ENCODE results near the gene HCRT.
A peak's percentile ranks its signal among the peaks of the same experiment; 100 is the strongest.
"Not testable (repeated sequence)": the region's sequence is repeated elsewhere in the genome, so short reads cannot be mapped to it uniquely, and the experiment has no call there.

The HCRT gene

DNA sequence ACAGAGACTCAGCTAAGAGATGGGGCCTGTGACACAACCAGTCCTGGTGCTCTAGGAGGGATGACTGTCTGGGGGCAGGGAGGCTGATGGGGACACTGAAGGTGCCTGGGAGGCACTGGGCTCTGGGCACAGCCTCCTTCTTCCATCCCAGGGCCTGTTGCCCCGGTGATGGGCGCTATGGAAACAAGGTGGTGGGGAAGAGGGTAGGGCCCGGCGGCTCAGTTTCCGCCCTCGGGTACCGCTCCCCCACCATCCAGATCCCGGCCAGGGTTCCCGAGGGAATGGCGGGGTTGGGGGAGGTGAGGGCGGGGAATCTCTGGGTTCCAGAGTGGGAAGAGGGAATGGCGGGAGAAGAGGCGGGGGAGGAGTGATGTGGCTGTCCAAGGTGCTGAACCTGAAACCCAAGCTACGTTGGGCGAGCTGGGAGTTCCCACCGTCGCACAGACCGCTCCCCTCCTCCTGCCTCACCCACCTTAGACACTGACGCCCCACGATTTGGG, 5.3 kb downstream of the HCRT start:
- DNase-seq (ENCODE audit: low spot score), result peak; percentile 53

DNA sequence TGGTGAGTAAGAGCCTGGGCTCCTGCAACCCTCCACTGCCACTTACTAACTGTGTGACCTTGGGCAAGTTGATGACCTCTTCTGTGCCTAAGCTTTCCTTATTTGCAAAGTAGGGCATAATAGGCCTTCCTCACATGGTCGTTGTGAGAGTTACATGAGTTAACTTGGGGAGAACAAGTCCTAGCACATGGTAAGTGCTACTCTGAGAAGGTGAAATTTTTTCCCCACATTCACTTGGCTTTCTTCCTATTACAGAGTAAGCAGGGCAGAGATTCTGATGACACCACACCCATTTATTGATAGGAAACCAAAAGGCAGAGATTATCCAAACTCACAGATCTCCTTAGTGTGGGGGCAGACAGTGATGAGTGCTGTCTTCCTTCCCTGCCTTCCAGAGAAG, 5.9 kb downstream of the HCRT start:
- peak; percentile 42 for DNase-seq (ENCODE audit: low spot score)

- peak; percentile 76 for DNase-seq (ENCODE audit: low spot score)
Observed at GRCh38 chr17:42178817-42179216, 6.4 kb downstream of the HCRT start.

- DNase-seq (ENCODE audit: low spot score), result no peak
Observed at GRCh38 chr17:42177684-42178083, 7.6 kb downstream of the HCRT start.

- DNase-seq (ENCODE audit: low spot score), result no peak
Observed at GRCh38 chr17:42174126-42174783, 11.0 kb downstream of the HCRT start.

DNA sequence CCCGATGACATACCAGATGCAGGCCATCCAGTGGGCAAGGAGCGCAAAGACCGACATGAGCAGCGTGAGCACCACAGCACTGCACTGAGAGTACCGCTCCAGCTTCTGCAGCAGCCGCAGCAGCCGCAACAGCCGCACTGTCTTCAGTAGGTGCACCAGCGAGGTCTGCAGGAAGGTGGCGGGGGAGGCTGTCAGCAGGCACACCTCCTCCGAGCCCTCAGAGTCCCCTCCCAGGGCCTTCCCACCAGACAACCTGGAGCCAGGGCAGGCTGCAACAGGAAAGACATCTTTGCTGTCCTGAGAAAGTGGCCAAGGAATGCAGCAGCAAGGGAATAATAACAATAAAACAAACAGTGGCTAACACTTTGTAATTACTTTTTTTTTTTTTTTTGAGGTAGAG, 13.4 kb downstream of the HCRT start:
- no peak for DNase-seq (ENCODE audit: low spot score)

GRCh38 chr17:42169351-42169750, 15.9 kb downstream of the HCRT start:
- DNase-seq (ENCODE audit: low spot score), result no peak

DNA sequence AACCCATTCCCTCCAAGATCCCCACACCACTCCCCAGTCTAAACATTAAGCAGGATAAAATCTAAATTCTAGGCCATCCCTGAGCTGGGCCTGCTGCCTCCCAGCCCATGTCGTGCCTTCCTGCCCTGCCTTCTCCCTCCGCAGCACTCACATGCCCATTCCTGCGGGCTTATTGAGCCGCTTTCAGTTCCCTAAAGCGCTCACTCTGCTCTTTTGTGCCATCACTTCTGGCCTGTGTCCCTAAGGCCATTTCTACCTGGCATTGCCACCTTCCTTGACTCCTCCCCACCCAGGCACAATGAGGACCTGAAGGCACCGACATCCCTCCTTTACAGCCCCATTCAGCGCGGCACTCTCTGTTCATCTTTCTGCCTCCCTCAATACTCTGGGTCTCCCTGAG, 17.4 kb downstream of the HCRT start:
- no peak for DNase-seq (ENCODE audit: low spot score)

DNA sequence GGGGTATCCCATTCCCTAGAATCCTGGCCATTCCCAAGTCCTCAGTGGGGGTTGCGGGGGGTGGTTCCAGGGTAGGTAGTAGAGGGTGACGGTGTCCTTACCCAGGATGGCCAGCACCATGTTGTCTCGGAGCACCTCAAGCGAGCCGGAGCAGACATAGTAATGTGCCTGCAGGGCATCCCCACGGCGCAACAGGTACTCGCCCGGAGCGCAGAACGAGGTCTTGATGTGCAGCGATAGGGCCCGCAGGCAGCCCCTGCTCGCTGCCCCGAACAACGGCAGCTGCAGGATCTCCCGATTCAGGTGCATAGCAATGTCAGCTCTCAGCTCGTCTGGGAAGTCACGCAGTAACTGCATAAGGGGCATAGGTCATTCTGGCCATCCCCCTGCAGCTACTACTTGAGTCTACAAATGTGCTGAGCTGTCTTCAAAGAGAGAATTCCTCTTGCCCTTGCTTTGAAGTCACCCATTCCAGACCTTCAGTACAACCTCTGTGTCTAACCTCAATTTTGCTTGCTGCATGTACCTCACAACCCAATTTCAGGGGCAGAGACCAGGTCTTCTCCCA, 19.0 kb downstream of the HCRT start:
- no peak for DNase-seq (ENCODE audit: low spot score)

GRCh38 chr17:42165751-42166150, 19.5 kb downstream of the HCRT start:
- DNase-seq (ENCODE audit: low spot score), result no peak

DNA sequence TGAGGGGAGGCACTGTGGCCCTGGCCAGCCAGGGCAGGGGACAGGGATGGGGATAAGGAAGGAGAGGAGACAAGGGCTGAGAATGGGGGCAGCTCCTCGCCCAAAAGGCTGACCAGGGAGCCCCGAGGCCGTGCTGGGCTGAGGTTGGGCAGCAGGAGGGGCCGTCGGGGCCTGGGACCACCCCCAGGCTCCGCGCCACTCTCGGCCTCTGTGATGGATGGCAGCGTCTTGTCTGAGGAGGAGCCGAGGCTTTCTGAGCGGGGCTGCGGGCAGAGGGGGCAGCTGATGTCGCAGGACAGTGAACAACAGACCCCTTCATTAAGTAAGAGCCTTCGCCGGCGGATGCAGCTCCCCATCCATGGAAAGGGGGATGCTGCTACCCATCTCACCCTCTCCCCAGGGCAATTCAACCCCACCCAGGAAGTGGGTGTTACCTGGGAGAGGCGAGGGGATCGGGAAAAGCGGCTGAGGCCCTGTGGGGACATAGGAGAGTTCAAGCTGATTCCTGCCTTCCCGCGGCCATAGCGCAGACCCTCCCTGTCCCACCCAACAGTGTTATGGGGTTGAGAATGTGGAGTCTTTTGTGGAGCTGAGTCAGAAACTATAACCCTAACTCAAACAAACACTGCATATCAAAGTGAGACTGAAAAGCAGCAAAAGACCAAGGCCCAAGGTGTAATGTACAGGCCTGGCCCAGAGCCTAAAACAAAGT, 21.4 kb downstream of the HCRT start:
- DNase-seq (ENCODE audit: low spot score), result no peak

GRCh38 chr17:42163113-42163512, 22.1 kb downstream of the HCRT start:
- DNase-seq (ENCODE audit: low spot score), result peak; percentile 56

DNA sequence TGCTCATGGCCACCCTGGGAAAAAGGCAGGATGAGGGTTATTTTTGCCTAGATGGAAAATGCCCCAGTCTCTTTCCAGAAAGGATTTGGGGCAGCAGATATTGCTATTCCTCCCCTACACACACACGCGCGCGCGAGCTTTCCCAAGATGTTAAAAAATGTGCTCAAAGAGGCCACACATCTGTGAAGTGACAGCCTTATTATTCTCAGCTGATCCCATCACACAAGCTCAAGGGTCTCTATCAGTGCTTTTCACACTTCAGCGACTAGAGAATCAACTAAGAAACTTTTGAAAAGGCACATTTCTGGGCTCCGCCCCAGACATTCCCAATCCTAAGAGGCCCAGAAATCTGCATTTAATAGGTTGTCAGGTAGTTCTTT, 24.7 kb downstream of the HCRT start:
- DNase-seq (ENCODE audit: low spot score), result no peak

- no peak for DNase-seq (ENCODE audit: low spot score)
Observed at GRCh38 chr17:42159796-42160530, 25.3 kb downstream of the HCRT start.

- no peak for DNase-seq (ENCODE audit: low spot score)
Observed at GRCh38 chr17:42155614-42156045, 29.6 kb downstream of the HCRT start.

DNA sequence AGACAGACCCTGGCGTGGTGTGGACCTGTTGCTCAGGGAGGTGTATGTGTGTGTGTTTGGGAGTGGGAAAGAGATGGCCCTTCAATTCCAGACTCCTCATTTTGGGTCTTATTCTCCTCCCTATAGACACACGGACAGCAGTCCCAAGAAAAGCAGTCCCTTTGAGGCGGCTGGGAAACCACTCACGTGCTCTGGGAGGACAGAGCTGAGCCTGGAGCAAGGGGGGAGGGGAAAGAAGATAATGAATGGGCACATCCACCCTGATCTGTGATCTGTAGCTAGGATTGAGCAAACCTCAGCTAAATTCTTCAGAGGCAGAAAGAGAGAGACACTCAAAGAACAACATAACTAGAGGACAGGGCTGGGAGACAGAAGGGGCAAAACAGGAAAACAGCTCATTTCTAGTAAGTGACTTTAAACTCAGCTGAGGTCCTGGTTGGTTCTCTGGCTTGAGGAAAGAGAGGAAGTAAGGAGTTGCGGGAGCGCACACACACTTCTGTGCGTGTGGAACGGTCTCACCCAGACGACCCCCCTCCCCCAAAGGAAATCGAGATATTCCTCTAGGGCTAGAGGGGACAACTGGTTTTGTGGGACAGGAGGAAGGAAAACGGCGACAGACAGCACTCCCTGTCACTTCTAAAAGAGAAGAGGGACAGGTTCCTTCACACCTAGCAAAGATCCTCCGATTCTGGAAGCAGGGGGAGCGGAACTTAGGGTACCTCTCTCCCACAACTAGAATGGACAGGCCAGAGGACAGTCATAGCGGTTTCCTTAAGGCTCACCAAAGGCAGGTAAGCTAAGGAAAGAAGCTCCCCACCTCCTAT, 31.1 kb downstream of the HCRT start:
- peak; percentile 43 for DNase-seq (ENCODE audit: low spot score)

GRCh38 chr17:42146911-42147607, 38.2 kb downstream of the HCRT start:
- DNase-seq (ENCODE audit: low spot score), result no peak

GRCh38 chr17:42143138-42143537, 42.1 kb downstream of the HCRT start:
- not testable (repeated sequence) for DNase-seq (ENCODE audit: low spot score)

DNA sequence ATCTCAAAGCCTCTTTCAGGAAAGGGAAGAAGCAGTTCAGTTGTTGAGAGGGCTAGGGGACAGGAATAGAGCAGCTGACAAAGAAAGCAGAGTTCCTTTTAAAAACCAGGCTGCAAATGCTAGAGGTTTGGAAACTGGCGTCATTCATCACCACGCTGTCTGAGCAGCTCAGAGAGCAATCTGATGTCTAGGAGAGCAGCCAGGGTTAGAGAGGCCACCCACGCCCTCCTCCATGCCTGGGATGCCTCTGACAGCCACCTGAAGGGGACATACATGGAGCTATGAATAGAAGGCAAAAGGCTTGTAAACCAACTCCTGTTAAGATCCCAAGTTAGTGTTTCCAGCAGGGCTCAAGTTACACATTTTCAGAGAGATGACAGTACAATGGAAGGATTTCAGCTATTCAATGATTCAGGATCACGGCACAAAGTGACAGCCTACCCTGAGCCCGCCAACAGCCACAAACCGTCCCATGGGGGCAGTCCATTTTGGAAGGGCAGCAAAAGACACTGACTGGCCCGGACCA, 42.8 kb downstream of the HCRT start:
- DNase-seq (ENCODE audit: low spot score), result no peak

DNA sequence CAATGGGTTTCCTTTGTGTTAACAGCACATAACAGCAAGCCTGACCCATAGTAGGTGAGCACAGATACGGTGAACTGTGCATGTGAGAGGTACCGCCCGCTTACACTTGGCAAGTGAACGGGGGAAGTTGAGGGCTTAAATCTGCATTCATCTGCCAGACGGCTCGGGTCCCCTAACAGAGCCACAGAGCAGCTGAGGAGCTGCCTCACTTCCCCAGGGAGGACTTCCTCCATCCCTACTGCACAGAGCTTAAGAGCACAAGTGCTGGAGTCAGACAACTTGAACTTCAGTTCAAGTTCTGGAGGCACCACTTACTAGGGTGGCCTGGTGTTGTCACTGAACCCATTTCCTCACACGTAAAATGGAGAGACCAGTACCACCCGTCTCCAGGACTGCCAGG, 43.9 kb downstream of the HCRT start:
- no peak for DNase-seq (ENCODE audit: low spot score)

- DNase-seq (ENCODE audit: low spot score), result not testable (repeated sequence)
Observed at GRCh38 chr17:42140690-42141089, 44.6 kb downstream of the HCRT start.
